EL (cell line): Measurements from ENCODE around the gene KLHL15.
"Not testable (repeated sequence)": the region's sequence is repeated elsewhere in the genome, so short reads cannot be mapped to it uniquely, and the experiment has no call there.

Experiments used
- DNase-seq: peaks from one replicate; pipeline ENCODE4 v3.0.0-alpha.2; 2016

The KLHL15 gene

GRCh38 chrX:24027086-24027485 is at the start of gene KLHL15:
Gene KLHL15 (minus strand): TSS chrX:24027186. CDS start chrX:24006693, 20,493 bp downstream.
- DNase-seq = no peak

- DNase-seq = no peak
These were observed 42.9 kb upstream of the KLHL15 start for GRCh38 chrX:24069877-24070276.

GRCh38 chrX:24063488-24063887 is 36.5 kb upstream of the KLHL15 start:
- no peak for DNase-seq

- no peak for DNase-seq
These were observed 28.0 kb upstream of the KLHL15 start for GRCh38 chrX:24055043-24055356.

- DNase-seq = peak; percentile 90
These were observed 27.4 kb upstream of the KLHL15 start, which contains the start of gene EIF2S3 for GRCh38 chrX:24054182-24055042. Gene EIF2S3 (plus strand): TSS chrX:24054956. CDS start chrX:24054969, 13 bp downstream.

GRCh38 chrX:24050522-24051318 is 23.7 kb upstream of the KLHL15 start:
- not testable (repeated sequence) for DNase-seq

- DNase-seq = not testable (repeated sequence)
These were observed 22.7 kb upstream of the KLHL15 start for GRCh38 chrX:24049643-24050042.

- DNase-seq = not testable (repeated sequence)
These were observed 19.1 kb upstream of the KLHL15 start for GRCh38 chrX:24046060-24046459.

GRCh38 chrX:24037729-24038128 is 10.7 kb upstream of the KLHL15 start:
- DNase-seq = no peak

GRCh38 chrX:24034485-24034884 is 7.5 kb upstream of the KLHL15 start:
- DNase-seq = no peak

GRCh38 chrX:24030597-24030996 is 3.6 kb upstream of the KLHL15 start:
- DNase-seq = no peak

GRCh38 chrX:24027985-24028384 is 999 bp upstream of the KLHL15 start:
- DNase-seq = no peak

- DNase-seq = no peak
These were observed 554 bp downstream of the KLHL15 start for GRCh38 chrX:24026432-24026831.

GRCh38 chrX:24025741-24026403 is 1.1 kb downstream of the KLHL15 start:
- peak; percentile 41 for DNase-seq

- DNase-seq = peak; percentile 88
These were observed 1.9 kb downstream of the KLHL15 start for GRCh38 chrX:24024819-24025740.

- peak; percentile 12 for DNase-seq
These were observed 2.9 kb downstream of the KLHL15 start for GRCh38 chrX:24023972-24024669.

GRCh38 chrX:24023544-24023943 is 3.4 kb downstream of the KLHL15 start:
- no peak for DNase-seq

- peak; percentile 16 for DNase-seq
These were observed 6.6 kb downstream of the KLHL15 start for GRCh38 chrX:24020306-24020876.

- DNase-seq = no peak
These were observed 7.5 kb downstream of the KLHL15 start for GRCh38 chrX:24019448-24019847.

GRCh38 chrX:24018809-24019208 is 8.2 kb downstream of the KLHL15 start:
- DNase-seq = no peak

- no peak for DNase-seq
These were observed 9.3 kb downstream of the KLHL15 start for GRCh38 chrX:24017674-24018073.
